ENCODE measurements around the gene SERHL2.
A peak's percentile ranks its signal among the peaks of the same experiment; 100 is the strongest.

SERHL2 gene

GRCh38 chr22:42610186-42610585, 56.4 kb downstream of the SERHL2 start:
- Histone ChIP-seq H3K4me2 (ENCODE audit: low read length, poor library complexity, severe bottlenecking) (no peak overlapping the region), H2BK120ac (ENCODE audit: low read depth, low read length) (no peak overlapping the region), H3K4me1 (ENCODE audit: control insufficient read depth, insufficient read depth, low read depth, low read length) (peaks cover 40% of the 10 kb centered on the region), H4K91ac (ENCODE audit: low read length) (peak overlapping the region; percentile 76), H3K79me1 (replicated peaks; ENCODE audit: low read length, poor library complexity, severe bottlenecking) (peaks cover 2% of the 10 kb centered on the region), H3K27ac (ENCODE audit: low read length, poor library complexity, severe bottlenecking) (peak overlapping the region; percentile 96), H3K27me3 (ENCODE audit: control insufficient read depth in 1 of 2, insufficient read depth in 1 of 2, low read length in 2 of 2) (no peaks in the 10 kb centered on the region), H3K9me3 (ENCODE audit: control insufficient read depth, low read length) (no peaks in the 10 kb centered on the region), H2BK12ac (ENCODE audit: low read length in 2 of 2) (no peak overlapping the region), H3K4ac (ENCODE audit: low read depth in 1 of 2, low read length in 2 of 2) (peak overlapping the region in 1 of 2 experiments; percentile 33), H2BK15ac (ENCODE audit: low read depth, poor library complexity, severe bottlenecking) (no peak overlapping the region), H2BK5ac (ENCODE audit: low read depth, low read length, poor library complexity, severe bottlenecking) (peak overlapping the region; percentile 5), H3K23ac (ENCODE audit: low read length in 2 of 2) (no peak overlapping the region), H3K14ac (ENCODE audit: low read length in 2 of 2) (no peak overlapping the region), H2AFZ (ENCODE audit: low read depth, low read length) (no peak overlapping the region), H3K9ac (ENCODE audit: low read length) (peak overlapping the region; percentile 26), H4K8ac (ENCODE audit: low read length) (no peak overlapping the region), H3K18ac (ENCODE audit: low read depth in 1 of 2, low read length in 2 of 2) (no peak overlapping the region), H3K4me3 (ENCODE audit: insufficient read depth in 1 of 2, low read depth in 1 of 2, low read length in 2 of 2) (no peak overlapping the region), H2AK5ac (ENCODE audit: low read length, severe bottlenecking) (peak overlapping the region; percentile 100), H3K36me3 (ENCODE audit: control insufficient read depth in 1 of 2, insufficient read depth in 2 of 2, low read depth in 1 of 2, low read length in 2 of 2) (peaks cover 14 to 26% of the 10 kb centered on the region in 2 experiments)
- WGBS: 87% methylated on average over 5 of the region's 5 CpGs
- DNase-seq: no peak

GRCh38 chr22:42611051-42611450, 57.3 kb downstream of the SERHL2 start:
- H3K14ac ChIP-seq (ENCODE audit: low read length in 2 of 2): no peak overlapping the region
- H3K4ac ChIP-seq (ENCODE audit: low read depth in 1 of 2, low read length in 2 of 2): no peak overlapping the region
- H4K8ac ChIP-seq (ENCODE audit: low read length): no peak overlapping the region
- no peak overlapping the region for H4K91ac ChIP-seq (ENCODE audit: low read length)
- H3K4me2 ChIP-seq (ENCODE audit: low read length, poor library complexity, severe bottlenecking): no peak overlapping the region
- no peaks in the 10 kb centered on the region for H3K9me3 ChIP-seq (ENCODE audit: control insufficient read depth, low read length)
- no peak overlapping the region for H3K9ac ChIP-seq (ENCODE audit: low read length)
- H2BK15ac ChIP-seq (ENCODE audit: low read depth, poor library complexity, severe bottlenecking): no peak overlapping the region
- WGBS: 100% methylated on average over 1 of the region's 1 CpG
- H3K79me1 ChIP-seq (replicated peaks; ENCODE audit: low read length, poor library complexity, severe bottlenecking): no peaks in the 10 kb centered on the region
- H2BK5ac ChIP-seq (ENCODE audit: low read depth, low read length, poor library complexity, severe bottlenecking): no peak overlapping the region
- H2AFZ ChIP-seq (ENCODE audit: low read depth, low read length): no peak overlapping the region
- H3K4me3 ChIP-seq (ENCODE audit: insufficient read depth in 1 of 2, low read depth in 1 of 2, low read length in 2 of 2): no peak overlapping the region
- DNase-seq: no peak
- H2BK12ac ChIP-seq (ENCODE audit: low read length in 2 of 2): no peak overlapping the region
- H3K27me3 ChIP-seq (ENCODE audit: control insufficient read depth in 1 of 2, insufficient read depth in 1 of 2, low read length in 2 of 2): no peaks in the 10 kb centered on the region
- H3K18ac ChIP-seq (ENCODE audit: low read depth in 1 of 2, low read length in 2 of 2): no peak overlapping the region
- H3K23ac ChIP-seq (ENCODE audit: low read length in 2 of 2): no peak overlapping the region
- H3K4me1 ChIP-seq (ENCODE audit: control insufficient read depth, insufficient read depth, low read depth, low read length): peaks cover 38% of the 10 kb centered on the region
- no peak overlapping the region for H2BK120ac ChIP-seq (ENCODE audit: low read depth, low read length)
- no peak overlapping the region for H2AK5ac ChIP-seq (ENCODE audit: low read length, severe bottlenecking)
- H3K36me3 ChIP-seq (ENCODE audit: control insufficient read depth in 1 of 2, insufficient read depth in 2 of 2, low read depth in 1 of 2, low read length in 2 of 2): peaks cover 10 to 20% of the 10 kb centered on the region in 2 experiments
- H3K27ac ChIP-seq (ENCODE audit: low read length, poor library complexity, severe bottlenecking): peak overlapping the region; percentile 96

GRCh38 chr22:42612336-42612735, 58.6 kb downstream of the SERHL2 start:
- DNase-seq: no peak
- whole genome bisulfite sequencing: 97% methylated on average over 11 of the region's 11 CpGs

GRCh38 chr22:42613872-42614301, 60.1 kb downstream of the SERHL2 start:
- Histone ChIP-seq H3K4me1 (ENCODE audit: control insufficient read depth, insufficient read depth, low read depth, low read length) (peaks cover 33% of the 10 kb centered on the region), H3K27me3 (ENCODE audit: control insufficient read depth in 1 of 2, insufficient read depth in 1 of 2, low read length in 2 of 2) (no peaks in the 10 kb centered on the region), H2BK15ac (ENCODE audit: low read depth, poor library complexity, severe bottlenecking) (no peak overlapping the region), H4K91ac (ENCODE audit: low read length) (no peak overlapping the region), H3K9me3 (ENCODE audit: control insufficient read depth, low read length) (no peaks in the 10 kb centered on the region), H3K4me3 (ENCODE audit: insufficient read depth in 1 of 2, low read depth in 1 of 2, low read length in 2 of 2) (peak overlapping the region; percentile 82 to 83), H3K36me3 (ENCODE audit: control insufficient read depth in 1 of 2, insufficient read depth in 2 of 2, low read depth in 1 of 2, low read length in 2 of 2) (peaks cover 12 to 14% of the 10 kb centered on the region in 2 experiments), H2BK12ac (ENCODE audit: low read length in 2 of 2) (no peak overlapping the region), H2BK5ac (ENCODE audit: low read depth, low read length, poor library complexity, severe bottlenecking) (peak overlapping the region; percentile 87), H3K27ac (ENCODE audit: low read length, poor library complexity, severe bottlenecking) (peak overlapping the region; percentile 95), H3K9ac (ENCODE audit: low read length) (peak overlapping the region; percentile 94), H4K8ac (ENCODE audit: low read length) (peak overlapping the region; percentile 57), H3K23ac (ENCODE audit: low read length in 2 of 2) (no peak overlapping the region), H2BK120ac (ENCODE audit: low read depth, low read length) (peak overlapping the region; percentile 94), H3K14ac (ENCODE audit: low read length in 2 of 2) (peak overlapping the region; percentile 63 to 72), H2AK5ac (ENCODE audit: low read length, severe bottlenecking) (peak overlapping the region; percentile 63), H2AFZ (ENCODE audit: low read depth, low read length) (no peak overlapping the region), H3K18ac (ENCODE audit: low read depth in 1 of 2, low read length in 2 of 2) (peak overlapping the region; percentile 25 to 97), H3K79me1 (replicated peaks; ENCODE audit: low read length, poor library complexity, severe bottlenecking) (peaks cover 2% of the 10 kb centered on the region), H3K4ac (ENCODE audit: low read depth in 1 of 2, low read length in 2 of 2) (peak overlapping the region; percentile 51 to 94), H3K4me2 (ENCODE audit: low read length, poor library complexity, severe bottlenecking) (peak overlapping the region; percentile 85)
- peak; percentile 66 for DNase-seq
- 3% methylated on average over 8 of the region's 10 CpGs for WGBS

More at GRCh38 chr22:42612336-42612735, 58.6 kb downstream of the SERHL2 start:
- Histone ChIP-seq H3K27ac (ENCODE audit: low read length, poor library complexity, severe bottlenecking) (peak overlapping the region; percentile 28), H3K4me2 (ENCODE audit: low read length, poor library complexity, severe bottlenecking) (no peak overlapping the region), H3K23ac (ENCODE audit: low read length in 2 of 2) (no peak overlapping the region), H3K14ac (ENCODE audit: low read length in 2 of 2) (no peak overlapping the region), H3K27me3 (ENCODE audit: control insufficient read depth in 1 of 2, insufficient read depth in 1 of 2, low read length in 2 of 2) (no peaks in the 10 kb centered on the region), H2BK15ac (ENCODE audit: low read depth, poor library complexity, severe bottlenecking) (no peak overlapping the region), H3K18ac (ENCODE audit: low read depth in 1 of 2, low read length in 2 of 2) (no peak overlapping the region), H3K4ac (ENCODE audit: low read depth in 1 of 2, low read length in 2 of 2) (no peak overlapping the region), H3K36me3 (ENCODE audit: control insufficient read depth in 1 of 2, insufficient read depth in 2 of 2, low read depth in 1 of 2, low read length in 2 of 2) (peaks cover 10 to 11% of the 10 kb centered on the region in 2 experiments), H3K9ac (ENCODE audit: low read length) (peak overlapping the region; percentile 94), H2AFZ (ENCODE audit: low read depth, low read length) (no peak overlapping the region), H2BK5ac (ENCODE audit: low read depth, low read length, poor library complexity, severe bottlenecking) (no peak overlapping the region), H2AK5ac (ENCODE audit: low read length, severe bottlenecking) (peak overlapping the region; percentile 41), H3K9me3 (ENCODE audit: control insufficient read depth, low read length) (no peaks in the 10 kb centered on the region), H4K91ac (ENCODE audit: low read length) (no peak overlapping the region), H4K8ac (ENCODE audit: low read length) (no peak overlapping the region), H3K4me1 (ENCODE audit: control insufficient read depth, insufficient read depth, low read depth, low read length) (peaks cover 35% of the 10 kb centered on the region), H3K4me3 (ENCODE audit: insufficient read depth in 1 of 2, low read depth in 1 of 2, low read length in 2 of 2) (peak overlapping the region in 1 of 2 experiments; percentile 83), H2BK12ac (ENCODE audit: low read length in 2 of 2) (no peak overlapping the region), H3K79me1 (replicated peaks; ENCODE audit: low read length, poor library complexity, severe bottlenecking) (no peaks in the 10 kb centered on the region), H2BK120ac (ENCODE audit: low read depth, low read length) (no peak overlapping the region)

Measured in mesenchymal stem cell (in vitro differentiated cells and primary cell).